GM12878 (cell line): ENCODE data around the gene NMT1.

Source experiments
- CHD1 ChIP-seq: IDR thresholded peaks from 2 replicates; pipeline ENCODE4 v1.6.1; 2012; ENCODE audit warnings: low read depth, low read length, improper control_type of control experiment
- EED ChIP-seq: sonication (generic); IDR thresholded peaks from 2 replicates; pipeline ENCODE4 v1.6.1; 2016; ENCODE audit warnings: antibody characterized with exemption, low read depth
- EZH2 ChIP-seq: IDR thresholded peaks from 2 replicates; pipeline ENCODE4 v1.6.1; 2012; ENCODE audit warnings: low read depth, mild to moderate bottlenecking, control low read depth, inconsistent platforms, low read length, borderline replicate concordance; ENCODE audit not compliant: control insufficient read depth
- FOXM1 ChIP-seq: IDR thresholded peaks from 2 replicates; pipeline ENCODE4 v1.6.1; 2012; ENCODE audit warnings: low read depth, mild to moderate bottlenecking, inconsistent platforms, low read length, moderate library complexity
- HDGF ChIP-seq: fragments of 450-650 bp; IDR thresholded peaks from 2 replicates; pipeline ENCODE4 v1.6.1; 2016; ENCODE audit warnings: antibody characterized with exemption
- POLR2AphosphoS5 ChIP-seq: IDR thresholded peaks from 2 replicates; pipeline ENCODE4 v1.6.1; 2011; ENCODE audit warnings: mild to moderate bottlenecking, low read length, inconsistent platforms
- REST ChIP-seq: IDR thresholded peaks from 2 replicates; pipeline ENCODE4 v1.6.1; 2012; ENCODE audit warnings: mild to moderate bottlenecking, low read depth, low read length
- STAT1 ChIP-seq: fragments of 450-650 bp; conservative IDR thresholded peaks from 2 replicates; pipeline ENCODE4 v1.6.1; 2014; ENCODE audit warnings: antibody characterized with exemption, mild to moderate bottlenecking
- USF1 ChIP-seq: IDR thresholded peaks from 2 replicates; pipeline ENCODE4 v1.6.1; 2011; ENCODE audit warnings: borderline replicate concordance, low read depth, mild to moderate bottlenecking, moderate library complexity, mixed read lengths, low read length; ENCODE audit not compliant: insufficient read depth; ENCODE audit errors: extremely low read length
- TF ChIP-seq, protein P1 (sequence below), 3 experiments: IDR thresholded peaks in 2 of 3; conservative IDR thresholded peaks in 1 of 3; 2 replicates each; pipeline ENCODE4 v1.5.1; 2011; ENCODE audit warnings: low read depth in 3 of 3, low read length in 3 of 3, mild to moderate bottlenecking in 3 of 3, control low read depth in 2 of 3, moderate library complexity in 2 of 3, inconsistent platforms in 1 of 3, mixed read lengths in 1 of 3; ENCODE audit not compliant: control insufficient read depth in 2 of 3, insufficient read depth in 1 of 3; ENCODE audit errors: extremely low read depth in 1 of 3

- TF ChIP-seq HDGF, result no peak
- no peak for TF ChIP-seq CHD1
- TF ChIP-seq POLR2AphosphoS5, result peak; percentile 57
- TF ChIP-seq USF1, result no peak
- no peak for TF ChIP-seq EED
- TF ChIP-seq FOXM1, result no peak
- TF ChIP-seq, protein P1, sequence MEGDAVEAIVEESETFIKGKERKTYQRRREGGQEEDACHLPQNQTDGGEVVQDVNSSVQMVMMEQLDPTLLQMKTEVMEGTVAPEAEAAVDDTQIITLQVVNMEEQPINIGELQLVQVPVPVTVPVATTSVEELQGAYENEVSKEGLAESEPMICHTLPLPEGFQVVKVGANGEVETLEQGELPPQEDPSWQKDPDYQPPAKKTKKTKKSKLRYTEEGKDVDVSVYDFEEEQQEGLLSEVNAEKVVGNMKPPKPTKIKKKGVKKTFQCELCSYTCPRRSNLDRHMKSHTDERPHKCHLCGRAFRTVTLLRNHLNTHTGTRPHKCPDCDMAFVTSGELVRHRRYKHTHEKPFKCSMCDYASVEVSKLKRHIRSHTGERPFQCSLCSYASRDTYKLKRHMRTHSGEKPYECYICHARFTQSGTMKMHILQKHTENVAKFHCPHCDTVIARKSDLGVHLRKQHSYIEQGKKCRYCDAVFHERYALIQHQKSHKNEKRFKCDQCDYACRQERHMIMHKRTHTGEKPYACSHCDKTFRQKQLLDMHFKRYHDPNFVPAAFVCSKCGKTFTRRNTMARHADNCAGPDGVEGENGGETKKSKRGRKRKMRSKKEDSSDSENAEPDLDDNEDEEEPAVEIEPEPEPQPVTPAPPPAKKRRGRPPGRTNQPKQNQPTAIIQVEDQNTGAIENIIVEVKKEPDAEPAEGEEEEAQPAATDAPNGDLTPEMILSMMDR (IDR thresholded peaks at IDR 0.05 in 2 of 3, conservative IDR thresholded peaks at IDR 0.05 in 1 of 3; ENCODE audit: control insufficient read depth in 2 of 3, extremely low read depth in 1 of 3, insufficient read depth in 1 of 3, low read depth in 3 of 3, low read length in 3 of 3), result no peak
- TF ChIP-seq REST, result no peak
- no peak for TF ChIP-seq STAT1
- TF ChIP-seq EZH2, result no peak
Observed at GRCh38 chr17:45150911-45151809, 90.0 kb downstream of the NMT1 start.
